Measurements from ENCODE around the gene ARID3C.

ARID3C gene

GRCh38 chr9:34658461-34658860 lies 29.6 kb upstream of the ARID3C start:
- Histone ChIP-seq H3K9me3 (ENCODE audit: control insufficient read depth, insufficient read depth, low read length) (no peaks in the 10 kb centered on the region), H3K36me3 (ENCODE audit: insufficient read depth, low read length) (no peaks in the 10 kb centered on the region), H3K4me1 (ENCODE audit: insufficient read depth, low read length) (peaks cover 6% of the 10 kb centered on the region), H3K9ac (ENCODE audit: low read depth, low read length) (no peak overlapping the region)

DNA sequence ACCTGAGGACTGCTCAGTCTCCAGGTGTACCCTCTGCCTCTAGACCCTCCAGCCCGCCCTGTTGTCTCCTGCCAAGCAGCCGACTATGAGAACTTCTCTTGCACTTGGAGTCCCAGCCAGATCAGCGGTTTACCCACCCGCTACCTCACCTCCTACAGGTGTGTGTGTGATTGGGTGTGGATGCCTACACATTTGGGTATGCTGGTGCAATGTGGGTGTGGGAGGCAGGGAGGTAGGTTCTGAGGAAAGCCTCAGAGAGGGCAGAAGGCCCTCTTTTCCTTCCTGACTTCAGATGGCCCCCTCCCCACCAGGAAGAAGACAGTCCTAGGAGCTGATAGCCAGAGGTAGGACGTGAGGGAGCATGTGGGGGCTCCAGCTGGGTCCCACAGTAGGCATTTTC lies 28.1 kb upstream of the ARID3C start:
- H3K4me1 ChIP-seq (ENCODE audit: insufficient read depth, low read length) = peaks cover 19% of the 10 kb centered on the region
- no peaks in the 10 kb centered on the region for H3K9me3 ChIP-seq (ENCODE audit: control insufficient read depth, insufficient read depth, low read length)
- H3K36me3 ChIP-seq (ENCODE audit: insufficient read depth, low read length) = no peaks in the 10 kb centered on the region
- H3K9ac ChIP-seq (ENCODE audit: low read depth, low read length) = no peak overlapping the region

- H3K36me3 ChIP-seq (ENCODE audit: insufficient read depth, low read length) = no peaks in the 10 kb centered on the region
These were observed 26.5 kb upstream of the ARID3C start for GRCh38 chr9:34655394-34655793.

DNA sequence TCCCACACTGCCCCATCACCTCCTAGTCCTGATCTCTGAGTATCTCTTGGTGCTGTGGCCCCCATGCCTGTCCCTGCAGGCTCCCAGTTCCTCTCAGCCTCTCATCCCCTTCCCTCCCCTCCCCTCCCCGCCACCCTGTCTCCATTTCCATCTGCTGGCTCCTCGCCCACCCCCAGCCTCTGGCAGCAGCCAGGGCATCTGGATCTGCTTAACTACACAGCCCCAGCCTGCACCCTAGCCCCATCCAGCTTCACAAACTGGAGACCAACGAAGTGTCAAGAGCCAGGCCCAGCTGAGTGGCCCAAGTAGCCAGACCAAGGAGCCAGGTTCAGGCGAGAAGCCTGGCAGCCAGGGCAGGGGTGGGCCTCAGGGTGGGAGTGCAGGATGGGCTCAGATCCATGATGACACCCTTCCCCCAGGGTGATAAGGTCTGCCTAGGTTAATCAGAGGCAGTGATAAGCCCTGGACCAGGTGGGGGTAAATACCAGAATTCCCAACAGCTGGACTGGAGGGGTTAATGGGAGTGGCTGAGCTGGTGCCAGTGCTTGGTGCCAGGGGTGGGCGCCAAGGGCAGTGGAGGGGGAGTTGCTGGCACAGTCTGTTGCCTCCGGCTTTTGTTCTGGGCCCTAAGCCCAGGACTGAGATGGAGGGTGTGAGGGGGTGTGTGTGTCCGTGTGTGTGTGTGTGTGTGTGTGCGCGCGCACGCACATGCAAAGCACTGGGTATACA lies 25.6 kb upstream of the ARID3C start:
- peaks cover 26% of the 10 kb centered on the region for H3K4me1 ChIP-seq (ENCODE audit: insufficient read depth, low read length)
- H3K36me3 ChIP-seq (ENCODE audit: insufficient read depth, low read length) = no peaks in the 10 kb centered on the region
- no peak overlapping the region for H3K9ac ChIP-seq (ENCODE audit: low read depth, low read length)
- H3K9me3 ChIP-seq (ENCODE audit: control insufficient read depth, insufficient read depth, low read length) = no peaks in the 10 kb centered on the region

More at GRCh38 chr9:34655394-34655793, 26.5 kb upstream of the ARID3C start:
- Histone ChIP-seq H3K9ac (ENCODE audit: low read depth, low read length) (no peak overlapping the region), H3K9me3 (ENCODE audit: control insufficient read depth, insufficient read depth, low read length) (no peaks in the 10 kb centered on the region), H3K4me1 (ENCODE audit: insufficient read depth, low read length) (peaks cover 26% of the 10 kb centered on the region)

DNA sequence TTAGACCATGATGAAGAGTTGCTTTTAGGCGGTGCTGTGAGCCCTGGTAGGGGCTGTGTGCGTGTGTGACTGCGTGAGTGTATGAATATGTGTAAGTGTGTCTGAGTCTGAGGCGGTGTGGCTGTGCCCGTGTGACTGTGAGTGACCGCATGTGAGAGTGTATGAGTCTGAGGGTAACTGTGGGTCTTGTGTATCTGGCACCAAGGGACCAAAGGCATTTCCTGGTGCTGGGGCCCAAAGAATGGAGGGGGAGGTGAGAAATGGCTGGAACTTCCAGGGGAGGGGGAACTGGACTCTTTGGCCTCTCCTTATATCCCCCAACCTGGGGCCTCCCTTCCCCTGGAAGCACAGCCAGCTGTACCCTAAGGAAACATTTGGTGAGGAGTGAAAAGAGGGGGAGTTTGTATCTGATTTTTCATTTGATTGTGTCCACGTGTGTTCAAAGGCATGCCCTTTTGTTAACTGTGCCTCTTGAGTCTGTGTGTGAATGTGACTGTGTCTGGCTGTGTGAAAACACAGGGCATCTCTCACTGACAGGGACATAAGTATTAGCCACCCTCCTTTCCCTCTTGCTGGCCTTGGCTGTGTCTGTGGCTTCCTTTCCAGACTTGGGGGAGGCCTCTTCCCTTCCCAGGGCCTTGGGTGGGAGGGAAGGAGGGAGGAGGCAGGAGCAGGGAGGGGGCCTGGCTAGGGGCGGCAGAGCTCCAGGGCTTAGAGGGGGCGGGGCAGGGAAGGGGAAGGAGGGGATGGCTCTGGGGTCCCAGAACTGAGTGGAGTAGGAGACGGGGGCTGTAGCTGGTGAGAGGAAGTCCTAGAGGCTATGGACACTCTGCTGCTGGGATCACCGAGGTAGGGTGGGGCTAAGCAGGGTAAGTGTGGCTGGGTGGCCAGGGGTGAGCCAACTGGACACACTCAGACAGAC lies 24.5 kb upstream of the ARID3C start:
- Histone ChIP-seq H3K9ac (ENCODE audit: low read depth, low read length) (0 out of 2 replicates have a peak overlapping the region, but pooled peaks have one; percentile 6), H3K4me1 (ENCODE audit: insufficient read depth, low read length) (peaks cover 26% of the 10 kb centered on the region), H3K36me3 (ENCODE audit: insufficient read depth, low read length) (no peaks in the 10 kb centered on the region), H3K9me3 (ENCODE audit: control insufficient read depth, insufficient read depth, low read length) (no peaks in the 10 kb centered on the region)

DNA sequence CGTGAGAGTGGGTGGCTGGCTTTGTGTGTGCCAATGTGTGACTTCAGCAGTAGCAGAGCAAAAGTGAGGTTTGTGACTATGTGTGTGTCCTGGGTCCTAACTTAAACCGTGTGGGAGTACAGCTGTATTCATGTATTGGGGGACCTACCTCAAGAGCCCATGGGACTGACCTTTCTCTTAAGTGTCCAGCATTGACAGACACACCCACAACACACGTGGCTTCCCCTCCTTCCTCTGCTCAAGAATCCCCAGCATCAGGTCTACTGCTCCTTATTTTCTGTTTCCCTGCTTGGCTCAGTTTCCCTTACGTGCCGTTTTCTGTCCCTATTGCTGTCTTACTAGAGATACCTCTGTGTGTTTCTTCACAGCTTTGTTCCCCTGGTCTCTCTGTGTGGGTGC lies 23.7 kb upstream of the ARID3C start:
- no peak overlapping the region; the same call in 1 of the 2 replicates for H3K9ac ChIP-seq (ENCODE audit: low read depth, low read length)
- H3K36me3 ChIP-seq (ENCODE audit: insufficient read depth, low read length) = no peaks in the 10 kb centered on the region
- H3K9me3 ChIP-seq (ENCODE audit: control insufficient read depth, insufficient read depth, low read length) = no peaks in the 10 kb centered on the region
- peaks cover 28% of the 10 kb centered on the region for H3K4me1 ChIP-seq (ENCODE audit: insufficient read depth, low read length)

GRCh38 chr9:34651876-34652601 lies 23.2 kb upstream of the ARID3C start, which contains the start of gene IL11RA:
TSS of gene IL11RA (plus strand) at chr9:34652185. CDS start at chr9:34655218, 3,033 bp downstream.
- Histone ChIP-seq H3K9ac (ENCODE audit: low read depth, low read length) (peak within 1 kb of the TSS; percentile 82), H3K4me1 (ENCODE audit: insufficient read depth, low read length) (peaks cover 32% of the 10 kb centered on the region), H3K9me3 (ENCODE audit: control insufficient read depth, insufficient read depth, low read length) (no peaks in the 10 kb centered on the region), H3K36me3 (ENCODE audit: insufficient read depth, low read length) (no peaks in the 10 kb centered on the region)

GRCh38 chr9:34651321-34651720 lies 22.5 kb upstream of the ARID3C start:
- Histone ChIP-seq H3K36me3 (ENCODE audit: insufficient read depth, low read length) (no peaks in the 10 kb centered on the region), H3K4me1 (ENCODE audit: insufficient read depth, low read length) (peaks cover 32% of the 10 kb centered on the region), H3K9ac (ENCODE audit: low read depth, low read length) (peak overlapping the region; percentile 82), H3K9me3 (ENCODE audit: control insufficient read depth, insufficient read depth, low read length) (no peaks in the 10 kb centered on the region)

- Histone ChIP-seq H3K9me3 (ENCODE audit: control insufficient read depth, insufficient read depth, low read length) (no peaks in the 10 kb centered on the region), H3K9ac (ENCODE audit: low read depth, low read length) (no peak overlapping the region), H3K36me3 (ENCODE audit: insufficient read depth, low read length) (no peaks in the 10 kb centered on the region), H3K4me1 (ENCODE audit: insufficient read depth, low read length) (peaks cover 36% of the 10 kb centered on the region)
These were observed 21.9 kb upstream of the ARID3C start for GRCh38 chr9:34650816-34651215.

DNA sequence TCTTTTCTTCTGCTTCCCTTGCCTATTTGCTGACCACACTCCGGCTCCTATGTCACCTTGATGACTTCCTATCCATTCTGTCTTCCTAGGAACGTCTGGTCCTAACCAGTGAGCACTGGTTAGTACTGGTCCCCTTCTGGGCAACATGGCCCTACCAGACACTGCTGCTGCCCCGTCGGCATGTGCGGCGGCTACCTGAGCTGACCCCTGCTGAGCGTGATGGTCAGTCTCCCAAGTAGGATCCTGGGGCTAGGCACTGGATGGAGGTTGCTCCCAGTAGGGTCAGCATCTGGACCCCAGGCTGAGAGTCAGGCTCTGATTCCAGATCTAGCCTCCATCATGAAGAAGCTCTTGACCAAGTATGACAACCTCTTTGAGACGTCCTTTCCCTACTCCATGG lies 19.8 kb upstream of the ARID3C start:
- Histone ChIP-seq H3K4me1 (ENCODE audit: insufficient read depth, low read length) (peaks cover 41% of the 10 kb centered on the region), H3K36me3 (ENCODE audit: insufficient read depth, low read length) (no peaks in the 10 kb centered on the region), H3K9ac (ENCODE audit: low read depth, low read length) (no peak overlapping the region), H3K9me3 (ENCODE audit: control insufficient read depth, insufficient read depth, low read length) (no peaks in the 10 kb centered on the region)

DNA sequence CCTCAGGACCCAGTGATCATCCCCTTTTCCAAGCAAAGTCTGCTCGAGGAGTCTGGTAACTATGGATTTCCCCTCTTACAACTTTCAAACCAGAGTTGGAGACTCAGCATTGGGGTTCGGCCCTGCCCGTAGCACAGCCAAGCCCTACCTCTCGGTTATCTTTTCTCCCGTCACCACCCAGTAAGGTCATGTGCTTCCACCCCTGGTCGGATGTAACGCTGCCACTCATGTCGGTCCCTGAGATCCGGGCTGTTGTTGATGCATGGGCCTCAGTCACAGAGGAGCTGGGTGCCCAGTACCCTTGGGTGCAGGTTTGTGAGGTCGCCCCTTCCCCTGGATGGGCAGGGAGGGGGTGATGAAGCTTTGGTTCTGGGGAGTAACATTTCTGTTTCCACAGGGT lies 18.8 kb upstream of the ARID3C start:
- Histone ChIP-seq H3K9me3 (ENCODE audit: control insufficient read depth, insufficient read depth, low read length) (no peaks in the 10 kb centered on the region), H3K4me1 (ENCODE audit: insufficient read depth, low read length) (peaks cover 31% of the 10 kb centered on the region), H3K36me3 (ENCODE audit: insufficient read depth, low read length) (no peaks in the 10 kb centered on the region), H3K9ac (ENCODE audit: low read depth, low read length) (peak overlapping the region; percentile 74; the same call in 1 of the 2 replicates)

DNA sequence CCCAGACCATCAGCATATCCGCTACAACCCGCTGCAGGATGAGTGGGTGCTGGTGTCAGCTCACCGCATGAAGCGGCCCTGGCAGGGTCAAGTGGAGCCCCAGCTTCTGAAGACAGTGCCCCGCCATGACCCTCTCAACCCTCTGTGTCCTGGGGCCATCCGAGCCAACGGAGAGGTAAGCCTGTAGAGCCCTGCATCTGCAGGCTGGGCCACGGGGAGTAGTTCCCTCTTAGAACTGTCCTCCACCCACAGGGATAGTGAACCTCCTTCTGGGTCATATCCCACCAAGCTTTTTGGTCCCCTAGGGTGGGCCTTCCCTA lies 18.2 kb upstream of the ARID3C start:
- no peaks in the 10 kb centered on the region for H3K9me3 ChIP-seq (ENCODE audit: control insufficient read depth, insufficient read depth, low read length)
- peak overlapping the region; percentile 74 for H3K9ac ChIP-seq (ENCODE audit: low read depth, low read length)
- no peaks in the 10 kb centered on the region for H3K36me3 ChIP-seq (ENCODE audit: insufficient read depth, low read length)
- peaks cover 26% of the 10 kb centered on the region for H3K4me1 ChIP-seq (ENCODE audit: insufficient read depth, low read length)

- H3K4me1 ChIP-seq (ENCODE audit: insufficient read depth, low read length) = peaks cover 22% of the 10 kb centered on the region
- H3K9me3 ChIP-seq (ENCODE audit: control insufficient read depth, insufficient read depth, low read length) = no peaks in the 10 kb centered on the region
- H3K36me3 ChIP-seq (ENCODE audit: insufficient read depth, low read length) = no peaks in the 10 kb centered on the region
- H3K9ac ChIP-seq (ENCODE audit: low read depth, low read length) = peak within 1 kb of the TSS; percentile 74
These were observed 17.6 kb upstream of the ARID3C start, which contains the start of gene GALT for GRCh38 chr9:34646211-34647083. TSS of gene GALT (plus strand) at chr9:34646675. CDS start at chr9:34646705, 30 bp downstream.

Data from ES-I3 (cell line).